Measurements from ENCODE around the gene OR5K1. TPM values are rescaled to one million over a fixed set of nuclear protein-coding genes. Genes with fewer than 3 reads are reported as not detected.

Gene OR5K1
- total RNA-seq, 6 experiments from 2014 or later = not detected

DNA sequence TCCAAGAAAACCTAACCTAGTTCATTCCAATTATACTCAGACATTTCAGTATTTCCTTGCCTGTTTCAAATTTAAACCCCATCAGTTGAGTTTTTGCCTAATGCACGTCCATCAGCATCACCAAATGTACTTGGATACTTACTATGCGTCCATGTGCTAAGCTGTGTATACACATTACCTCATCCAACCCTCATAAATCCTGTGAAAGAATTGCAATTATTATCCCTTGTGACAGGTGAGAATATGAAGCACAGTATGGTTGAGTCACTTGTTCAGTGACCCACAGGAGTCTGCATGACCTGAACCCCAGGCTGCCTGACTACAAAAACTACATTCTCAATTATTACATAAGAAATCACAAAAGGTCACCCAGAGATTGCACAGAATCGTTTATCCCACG is 37.0 kb downstream of the OR5K1 start:
- peaks cover 6% of the 10 kb centered on the region for H3K27me3 Mint-ChIP-seq (ENCODE audit: insufficient read depth)
- H3K4me1 Mint-ChIP-seq (ENCODE audit: low read depth) = no peaks in the 10 kb centered on the region
- TF ChIP-seq, protein P1, sequence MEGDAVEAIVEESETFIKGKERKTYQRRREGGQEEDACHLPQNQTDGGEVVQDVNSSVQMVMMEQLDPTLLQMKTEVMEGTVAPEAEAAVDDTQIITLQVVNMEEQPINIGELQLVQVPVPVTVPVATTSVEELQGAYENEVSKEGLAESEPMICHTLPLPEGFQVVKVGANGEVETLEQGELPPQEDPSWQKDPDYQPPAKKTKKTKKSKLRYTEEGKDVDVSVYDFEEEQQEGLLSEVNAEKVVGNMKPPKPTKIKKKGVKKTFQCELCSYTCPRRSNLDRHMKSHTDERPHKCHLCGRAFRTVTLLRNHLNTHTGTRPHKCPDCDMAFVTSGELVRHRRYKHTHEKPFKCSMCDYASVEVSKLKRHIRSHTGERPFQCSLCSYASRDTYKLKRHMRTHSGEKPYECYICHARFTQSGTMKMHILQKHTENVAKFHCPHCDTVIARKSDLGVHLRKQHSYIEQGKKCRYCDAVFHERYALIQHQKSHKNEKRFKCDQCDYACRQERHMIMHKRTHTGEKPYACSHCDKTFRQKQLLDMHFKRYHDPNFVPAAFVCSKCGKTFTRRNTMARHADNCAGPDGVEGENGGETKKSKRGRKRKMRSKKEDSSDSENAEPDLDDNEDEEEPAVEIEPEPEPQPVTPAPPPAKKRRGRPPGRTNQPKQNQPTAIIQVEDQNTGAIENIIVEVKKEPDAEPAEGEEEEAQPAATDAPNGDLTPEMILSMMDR (IDR thresholded peaks at IDR 0.05) = no peak
- H3K36me3 Mint-ChIP-seq (ENCODE audit: low read depth) = no peaks in the 10 kb centered on the region
- DNase-seq = no peak
- H3K9me3 Mint-ChIP-seq = no peaks in the 10 kb centered on the region
- H3K27ac Mint-ChIP-seq = no peak overlapping the region
- H3K4me3 Mint-ChIP-seq = no peak overlapping the region

DNA sequence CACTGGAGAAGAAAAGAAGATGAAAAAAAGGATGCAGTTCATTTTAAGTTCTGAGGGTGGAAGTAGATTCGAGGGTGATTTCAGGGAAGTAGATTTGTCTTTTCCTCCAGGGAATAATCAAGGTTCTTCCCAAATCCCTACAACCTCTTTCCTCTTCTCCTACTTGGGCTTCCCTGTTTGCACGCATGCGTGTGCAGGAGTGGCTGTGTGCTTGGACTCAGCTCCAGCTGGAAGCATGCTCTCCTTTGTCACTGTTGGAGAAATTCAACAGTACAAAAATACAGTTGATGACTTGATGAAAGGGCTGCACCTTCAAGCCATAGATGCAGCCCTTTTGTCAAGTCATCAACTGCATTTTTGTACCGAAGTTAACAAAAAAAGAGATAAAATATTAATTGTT is 38.3 kb downstream of the OR5K1 start:
- DNase-seq = no peak
- TF ChIP-seq, protein P1 (IDR thresholded peaks at IDR 0.05) = no peak
- no peak overlapping the region for H3K4me3 Mint-ChIP-seq
- no peak overlapping the region for H3K27ac Mint-ChIP-seq
- no peaks in the 10 kb centered on the region for H3K4me1 Mint-ChIP-seq (ENCODE audit: low read depth)
- peaks cover 6% of the 10 kb centered on the region for H3K27me3 Mint-ChIP-seq (ENCODE audit: insufficient read depth)
- no peaks in the 10 kb centered on the region for H3K9me3 Mint-ChIP-seq
- no peaks in the 10 kb centered on the region for H3K36me3 Mint-ChIP-seq (ENCODE audit: low read depth)

DNA sequence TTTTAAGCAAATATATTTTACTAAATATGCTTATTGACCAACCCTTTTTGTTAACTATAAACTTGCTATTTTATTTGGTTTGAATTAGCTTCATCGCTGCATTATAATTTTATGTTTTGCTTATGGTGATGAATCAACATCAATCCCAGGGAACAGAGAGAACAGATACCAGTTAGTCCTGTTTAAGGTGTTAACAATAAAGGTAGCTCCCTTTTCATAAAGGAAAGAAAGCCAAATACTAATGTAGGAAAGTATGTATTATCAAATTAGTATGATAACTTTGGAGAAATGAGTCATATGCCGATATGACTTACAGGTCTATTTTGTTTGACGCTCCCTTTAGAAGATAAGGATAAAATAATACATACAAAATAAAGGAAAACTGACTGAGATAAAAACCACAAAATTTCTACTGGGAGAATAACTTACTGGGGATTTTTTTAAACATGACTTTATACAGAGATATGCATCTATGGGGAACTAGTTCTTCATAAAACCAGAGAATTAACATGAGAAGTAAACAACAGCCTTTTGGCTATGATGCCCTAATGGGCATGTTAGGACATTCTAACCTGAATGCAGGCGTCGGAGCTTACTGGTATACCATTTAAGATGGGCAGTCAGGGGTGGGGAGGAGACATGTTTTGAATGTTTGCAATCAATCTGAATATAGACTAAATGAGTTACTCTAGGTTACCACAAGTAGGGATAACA is 39.0 kb downstream of the OR5K1 start:
- H3K4me3 Mint-ChIP-seq = no peak overlapping the region
- H3K36me3 Mint-ChIP-seq (ENCODE audit: low read depth) = no peaks in the 10 kb centered on the region
- TF ChIP-seq, protein P1 (IDR thresholded peaks at IDR 0.05) = no peak
- H3K4me1 Mint-ChIP-seq (ENCODE audit: low read depth) = no peaks in the 10 kb centered on the region
- DNase-seq = no peak
- H3K9me3 Mint-ChIP-seq = no peaks in the 10 kb centered on the region
- H3K27me3 Mint-ChIP-seq (ENCODE audit: insufficient read depth) = peaks cover 6% of the 10 kb centered on the region
- no peak overlapping the region for H3K27ac Mint-ChIP-seq

DNA sequence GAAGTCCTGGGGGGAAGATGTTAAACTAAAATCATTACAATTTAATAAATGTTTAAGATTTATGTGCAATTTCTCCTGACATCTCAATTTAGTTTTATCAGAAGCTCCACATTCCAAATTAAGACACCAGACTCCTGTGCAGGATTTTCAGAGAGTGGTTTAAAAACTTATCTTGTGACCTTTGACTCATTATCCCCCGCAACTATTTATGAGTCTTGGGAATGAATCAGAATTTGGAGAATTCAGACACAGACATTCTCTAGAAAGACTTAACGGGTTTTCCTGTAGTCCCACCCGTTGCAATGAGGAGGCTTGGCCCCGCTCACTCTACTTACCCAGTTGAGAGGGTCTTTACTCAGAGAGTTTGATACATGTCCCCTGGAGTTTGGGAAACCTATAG is 41.5 kb downstream of the OR5K1 start:
- Mint-ChIP-seq H3K27me3 (ENCODE audit: insufficient read depth) (peaks cover 4% of the 10 kb centered on the region), H3K4me3 (no peak overlapping the region), H3K4me1 (ENCODE audit: low read depth) (no peaks in the 10 kb centered on the region), H3K36me3 (ENCODE audit: low read depth) (no peaks in the 10 kb centered on the region), H3K27ac (no peak overlapping the region), H3K9me3 (no peaks in the 10 kb centered on the region)
- TF ChIP-seq, protein P1 (IDR thresholded peaks at IDR 0.05) = no peak
- DNase-seq = no peak

- Mint-ChIP-seq H3K4me3 (no peak overlapping the region), H3K9me3 (no peaks in the 10 kb centered on the region), H3K27ac (no peak overlapping the region), H3K36me3 (ENCODE audit: low read depth) (no peaks in the 10 kb centered on the region), H3K27me3 (ENCODE audit: insufficient read depth) (no peaks in the 10 kb centered on the region), H3K4me1 (ENCODE audit: low read depth) (peaks cover 7% of the 10 kb centered on the region; the same call in 1 of the 2 replicates)
- TF ChIP-seq, protein P1 (IDR thresholded peaks at IDR 0.05) = no peak
- no peak for DNase-seq
Observed at GRCh38 chr3:98508582-98508981, 45.6 kb downstream of the OR5K1 start.
